Astrocyte of the cerebellum (primary cell): ENCODE measurements around the gene CHMP1A.

Experiments used
- DNase-seq: peaks from one replicate; pipeline ENCODE4 v3.0.0-alpha.2; 2011; ENCODE audit warnings: low read depth
- H3K4me3 ChIP-seq: 2 replicates; pipeline ENCODE4 v1.5.1; 2011; ENCODE audit warnings: mild to moderate bottlenecking, low read depth, low read length, moderate library complexity
- CTCF ChIP-seq: IDR thresholded peaks from 2 replicates; pipeline ENCODE4 v1.5.1; 2012; ENCODE audit warnings: low read length, low read depth, moderate library complexity, mild to moderate bottlenecking; ENCODE audit errors: missing control alignments
- in situ Hi-C: cut with HindIII; loops from 2 replicates; pipeline ENCODE4 v1.10.0; 2017; ENCODE audit warnings: low sequenced_read_pairs

Gene CHMP1A

GRCh38 chr16:89646906-89647305 lies 10.6 kb downstream of the CHMP1A start:
- no peak for DNase-seq
- no peak for TF ChIP-seq CTCF
- in situ Hi-C loops: no loop called here
- no peak overlapping the region for H3K4me3 ChIP-seq

GRCh38 chr16:89646270-89646669 lies 11.2 kb downstream of the CHMP1A start:
- H3K4me3 ChIP-seq: no peak overlapping the region
- in situ Hi-C loops: no loop called here
- no peak for DNase-seq
- TF ChIP-seq CTCF: no peak

GRCh38 chr16:89645122-89645521 lies 12.4 kb downstream of the CHMP1A start:
- TF ChIP-seq CTCF: no peak
- DNase-seq: no peak
- no peak overlapping the region for H3K4me3 ChIP-seq
- in situ Hi-C loops: no loop called here

GRCh38 chr16:89643769-89644300 lies 13.7 kb downstream of the CHMP1A start:
- H3K4me3 ChIP-seq: no peak overlapping the region
- no peak for TF ChIP-seq CTCF
- DNase-seq: no peak
- in situ Hi-C loops: no loop called here

- H3K4me3 ChIP-seq: no peak overlapping the region
- no peak for TF ChIP-seq CTCF
- no peak for DNase-seq
- in situ Hi-C loops: no loop called here
These were observed 14.9 kb downstream of the CHMP1A start for GRCh38 chr16:89642574-89642973.

- in situ Hi-C loops: no loop called here
- TF ChIP-seq CTCF: no peak
- H3K4me3 ChIP-seq: no peak overlapping the region
- no peak for DNase-seq
These were observed 15.9 kb downstream of the CHMP1A start for GRCh38 chr16:89641458-89642119.
